Tibial nerve (tissue), 4 donors: ENCODE measurements around the gene TRMT1.

Source experiments
- CTCF ChIP-seq, 5 experiments: fragments of 200-600 bp in 3 of 5; fragments of 450-650 bp in 2 of 5; sonication (generic) in 3 of 5; IDR thresholded peaks; one replicate each; pipeline ENCODE4 v1.5.1; 2016 to 2019; ENCODE audit warnings: antibody characterized with exemption in 5 of 5, mild to moderate bottlenecking in 3 of 5, moderate library complexity in 2 of 5
- EP300 ChIP-seq, 2 donors: sonication (generic); formaldehyde crosslinking; IDR thresholded peaks; one replicate each; pipeline ENCODE4 v1.6.1; 2017; ENCODE audit warnings: antibody characterized with exemption in 2 of 2, mild to moderate bottlenecking in 1 of 2
- POLR2A ChIP-seq, 2 donors: fragments of 450-650 bp; IDR thresholded peaks; one replicate each; pipeline ENCODE4 v1.6.1; 2017; ENCODE audit warnings: antibody characterized with exemption in 2 of 2, mild to moderate bottlenecking in 2 of 2, moderate library complexity in 2 of 2

DNA sequence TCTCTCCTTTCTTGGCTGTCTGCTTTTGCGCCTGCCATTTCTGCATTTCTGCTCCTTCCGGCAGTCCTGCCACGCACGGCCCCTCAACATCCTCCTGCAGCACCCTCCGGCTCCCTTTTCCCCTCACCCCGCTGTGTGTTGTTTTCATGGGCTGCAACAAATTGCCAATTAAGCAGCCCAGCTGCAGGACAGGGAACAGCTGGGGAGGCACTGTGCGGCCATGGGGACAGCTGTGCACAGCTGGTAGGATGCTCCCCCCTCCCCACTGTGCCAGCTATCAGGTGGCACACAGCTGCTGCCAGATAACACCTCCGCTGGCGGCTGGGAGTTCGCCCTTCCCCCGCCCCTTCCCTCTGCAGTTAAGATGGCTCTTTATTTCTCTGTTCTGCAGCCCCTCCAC is 39.3 kb downstream of the TRMT1 start:
- TF ChIP-seq POLR2A (IDR thresholded peaks at IDR 0.05) (no peak), CTCF (IDR thresholded peaks at IDR 0.05) (no peak), EP300 (IDR thresholded peaks at IDR 0.05) (no peak)
